GM23248 (cell line): ENCODE results near the gene VKORC1L1. TPM values are rescaled to one million over a fixed set of nuclear protein-coding genes. Genes with fewer than 3 reads are reported as not detected.
"Not testable (repeated sequence)": the region's sequence is repeated elsewhere in the genome, so short reads cannot be mapped to it uniquely, and the experiment has no call there.

Experiments used
- DNase-seq: peaks from one replicate; pipeline ENCODE4 v3.0.0-alpha.2; 2015
- H2AFZ ChIP-seq: fragments of 200-600 bp; sonication (generic); 2 replicates; pipeline ENCODE4 v1.6.1; 2016; ENCODE audit warnings: antibody characterized with exemption
- H3F3A ChIP-seq: fragments of 200-600 bp; sonication (generic); 2 replicates; pipeline ENCODE4 v1.6.1; 2016; ENCODE audit warnings: mild to moderate bottlenecking, antibody characterized with exemption, mixed run types; ENCODE audit not compliant: insufficient read depth
- H3K27ac ChIP-seq: fragments of 200-600 bp; sonication (generic); 2 replicates; pipeline ENCODE4 v1.5.1; 2016; ENCODE audit warnings: mild to moderate bottlenecking
- H3K27me3 ChIP-seq: fragments of 200-600 bp; sonication (generic); replicated peaks from 2 replicates; pipeline ENCODE4 v1.6.1; 2016; ENCODE audit warnings: mild to moderate bottlenecking; ENCODE audit not compliant: insufficient read depth
- H3K36me3 ChIP-seq: fragments of 200-600 bp; sonication (generic); 2 replicates; pipeline ENCODE4 v1.6.1; 2016; ENCODE audit warnings: low read depth, mild to moderate bottlenecking
- H3K4me1 ChIP-seq: fragments of 200-600 bp; sonication (generic); 2 replicates; pipeline ENCODE4 v1.6.1; 2016; ENCODE audit warnings: mild to moderate bottlenecking; ENCODE audit not compliant: insufficient read depth
- H3K4me2 ChIP-seq: fragments of 200-600 bp; sonication (generic); one replicate; pipeline ENCODE4 v1.6.1; 2016; ENCODE audit warnings: mild to moderate bottlenecking; ENCODE audit not compliant: unreplicated experiment
- H3K4me3 ChIP-seq: fragments of 200-600 bp; sonication (generic); 2 replicates; pipeline ENCODE4 v1.5.1; 2016; ENCODE audit warnings: mild to moderate bottlenecking
- H3K79me2 ChIP-seq: fragments of 200-600 bp; sonication (generic); 2 replicates; pipeline ENCODE4 v1.6.1; 2016; ENCODE audit warnings: mild to moderate bottlenecking; ENCODE audit not compliant: insufficient read depth
- H3K9ac ChIP-seq: fragments of 200-600 bp; sonication (generic); 2 replicates; pipeline ENCODE4 v1.6.1; 2016; ENCODE audit warnings: mild to moderate bottlenecking
- H3K9me2 ChIP-seq: fragments of 200-600 bp; sonication (generic); 2 replicates; pipeline ENCODE4 v1.6.1; 2016; ENCODE audit warnings: mixed run types, mild to moderate bottlenecking, moderate library complexity; ENCODE audit not compliant: insufficient read depth
- H3K9me3 ChIP-seq: fragments of 200-600 bp; sonication (generic); one replicate; pipeline ENCODE4 v1.6.1; 2017; ENCODE audit warnings: low read depth
- H4K20me1 ChIP-seq: fragments of 200-600 bp; sonication (generic); 2 replicates; pipeline ENCODE4 v1.6.0; 2016; ENCODE audit not compliant: insufficient read depth
- EZH2 ChIP-seq: fragments of 200-600 bp; sonication (generic); IDR thresholded peaks from 2 replicates; pipeline ENCODE4 v1.6.1; 2018; ENCODE audit warnings: antibody characterized with exemption, mild to moderate bottlenecking; ENCODE audit not compliant: insufficient read depth, poor library complexity, severe bottlenecking
- EZH2phosphoT487 ChIP-seq: fragments of 200-600 bp; sonication (generic); IDR thresholded peaks from 2 replicates; pipeline ENCODE4 v1.6.1; 2018; ENCODE audit warnings: antibody characterized with exemption, moderate library complexity, mild to moderate bottlenecking, low read depth; ENCODE audit not compliant: insufficient read depth
- WGBS, 2 experiments: methylation state at CpG; one replicate each; pipeline ENCODE4 v1.1.6; 2015 to 2017; ENCODE audit warnings: low lambda C conversion rate in 2 of 2, low coverage in 1 of 2; ENCODE audit errors: missing lambda C conversion rate in 2 of 2; 5-methylcytosine and 5-hydroxymethylcytosine counted together
- in situ Hi-C: fragments of 300-500 bp; cut with MboI; formaldehyde crosslinking; loops from 2 replicates; pipeline ENCODE4 v1.15.0; 2020
- polyA plus RNA-seq: library from polyadenylated mRNA; unstranded; fragments of >200 nt; fragmentation: Nextera tagmentation; extraction: Ambion mirVana; gene quantifications from 2 replicates; pipeline ENCODE4 v1.2.1, GENCODE V29; 2016
- total RNA-seq: library from RNA; depleted of rRNA; stranded (reverse); fragments of >200 nt; shearing (Covaris generic); gene quantifications from 2 replicates; pipeline ENCODE4 v1.2.3, GENCODE V29; 2014

The VKORC1L1 gene
- total and polyA plus RNA-seq, 2 experiments from 2014 or later, result 20.0 to 22.0 TPM

DNA sequence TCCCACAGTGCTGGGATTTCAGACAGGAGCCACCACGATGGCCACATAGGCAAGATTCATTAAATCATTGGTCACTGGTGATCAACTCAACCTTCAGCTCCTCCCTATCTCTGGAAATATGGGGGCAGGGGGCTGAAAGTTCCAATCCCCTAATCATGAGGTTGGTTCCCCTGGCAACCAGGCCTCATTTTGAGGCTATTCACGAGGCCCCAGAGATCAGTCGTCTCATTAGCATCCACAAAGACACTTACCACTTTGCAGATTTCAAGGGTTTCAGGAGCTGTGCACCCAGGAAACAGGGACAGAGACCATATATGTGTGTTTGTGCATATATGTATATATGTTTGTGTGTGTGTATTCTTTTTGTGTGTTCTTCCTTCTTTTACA lies 116.8 kb downstream of the VKORC1L1 start:
- Histone ChIP-seq H3K9ac (no peak overlapping the region), H3K36me3 (no peaks in the 10 kb centered on the region), H3K9me2 (no peaks in the 10 kb centered on the region), H3K4me1 (no peaks in the 10 kb centered on the region), H3K9me3 (no peaks in the 10 kb centered on the region), H4K20me1 (no peaks in the 10 kb centered on the region), H3F3A (no peaks in the 10 kb centered on the region), H3K4me2 (no peak overlapping the region), H3K27ac (no peak overlapping the region), H3K79me2 (no peaks in the 10 kb centered on the region), H3K27me3 (no peaks in the 10 kb centered on the region), H3K4me3 (no peak overlapping the region), H2AFZ (no peak overlapping the region)
- in situ Hi-C loops, result no loop called here
- TF ChIP-seq EZH2phosphoT487 (no peak), EZH2 (no peak)
- no peak for DNase-seq
- 55 to 63% methylated on average over 3 of the region's 3 CpGs for WGBS, 2 experiments

DNA sequence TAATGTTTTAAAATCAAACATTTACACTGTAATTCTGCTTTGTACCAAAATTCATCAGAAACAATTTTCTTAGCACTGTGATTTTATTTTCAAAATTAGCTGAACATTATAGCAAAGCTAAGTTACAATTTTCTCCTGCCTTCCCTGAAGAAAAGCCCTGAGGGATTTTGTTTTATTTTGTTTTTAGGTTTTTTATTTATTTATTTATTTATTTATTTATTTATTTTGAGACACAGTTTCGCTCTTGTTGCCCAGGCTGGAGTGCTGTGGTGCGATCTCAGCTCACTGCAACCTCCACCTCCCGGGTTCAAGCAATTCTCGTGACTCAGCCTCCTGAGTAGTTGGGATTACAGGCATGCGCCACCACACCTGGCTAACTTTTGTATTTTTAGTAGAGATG lies 119.0 kb downstream of the VKORC1L1 start:
- H3K4me1 ChIP-seq, DNase-seq, H3K27me3 ChIP-seq, H3F3A ChIP-seq, H3K79me2 ChIP-seq, H4K20me1 ChIP-seq, H3K9me3 ChIP-seq, H3K27ac ChIP-seq, H2AFZ ChIP-seq, H3K36me3 ChIP-seq, H3K4me3 ChIP-seq, H3K9me2 ChIP-seq, in situ Hi-C loops, H3K9ac ChIP-seq, H3K4me2 ChIP-seq: not testable (repeated sequence)
- WGBS, 2 experiments, result 86 to 87% methylated on average over 5 of the region's 5 CpGs

DNA sequence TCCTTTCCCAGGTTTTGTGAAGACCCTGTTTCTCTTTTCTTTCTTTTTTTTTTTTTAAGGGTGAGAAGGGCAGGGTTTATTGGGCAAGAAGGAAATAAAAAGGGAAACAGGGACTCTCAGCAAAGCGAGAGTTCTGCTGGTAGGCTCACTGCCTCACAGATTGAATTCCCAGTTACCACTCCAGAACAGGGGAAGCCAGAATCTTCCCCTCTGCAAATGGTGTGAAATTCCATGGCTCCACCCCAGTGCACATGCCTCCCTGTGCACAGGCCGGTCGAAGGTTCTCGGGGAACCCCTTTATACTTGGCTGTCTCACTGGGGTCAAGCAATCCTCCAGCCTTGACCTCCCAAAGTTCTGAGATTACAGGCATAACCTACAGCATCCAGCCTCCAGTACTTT lies 119.7 kb downstream of the VKORC1L1 start:
- H3K79me2 ChIP-seq, result no peaks in the 10 kb centered on the region
- no peaks in the 10 kb centered on the region for H3K4me1 ChIP-seq
- no peak overlapping the region for H3K27ac ChIP-seq
- no peak for DNase-seq
- H4K20me1 ChIP-seq, result no peaks in the 10 kb centered on the region
- no peak overlapping the region for H3K9ac ChIP-seq
- H3K4me3 ChIP-seq, result no peak overlapping the region
- H3K27me3 ChIP-seq, result no peaks in the 10 kb centered on the region
- H3K9me2 ChIP-seq, result no peaks in the 10 kb centered on the region
- TF ChIP-seq EZH2 (no peak), EZH2phosphoT487 (no peak)
- no peaks in the 10 kb centered on the region for H3K36me3 ChIP-seq
- H3K4me2 ChIP-seq, result no peak overlapping the region
- no peaks in the 10 kb centered on the region for H3F3A ChIP-seq
- H3K9me3 ChIP-seq, result no peaks in the 10 kb centered on the region
- in situ Hi-C loops, result no loop called here
- WGBS, 2 experiments, result 69 to 77% methylated on average over 4 of the region's 4 CpGs
- H2AFZ ChIP-seq, result no peak overlapping the region

DNA sequence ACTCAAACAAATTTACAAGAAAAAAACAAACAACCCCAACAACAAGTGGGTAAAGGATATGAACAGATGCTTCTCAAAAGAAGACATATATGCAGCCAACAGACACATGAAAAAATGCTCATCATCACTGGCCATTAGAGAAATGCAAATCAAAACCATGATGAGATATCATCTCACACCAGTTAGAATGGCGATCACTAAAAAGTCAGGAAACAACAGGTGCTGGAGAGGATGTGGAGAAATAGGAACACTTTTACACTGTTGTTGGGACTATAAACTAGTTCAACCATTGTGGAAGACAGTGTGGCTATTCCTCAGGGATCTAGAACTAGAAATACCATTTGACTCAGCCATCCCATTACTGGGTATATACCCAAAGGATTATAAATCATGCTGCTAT lies 122.1 kb downstream of the VKORC1L1 start:
- H3K4me3 ChIP-seq, H3K27ac ChIP-seq, in situ Hi-C loops, DNase-seq, H4K20me1 ChIP-seq, H3K9me2 ChIP-seq, H3K36me3 ChIP-seq, H3F3A ChIP-seq, H2AFZ ChIP-seq, H3K27me3 ChIP-seq, H3K4me2 ChIP-seq, H3K9me3 ChIP-seq, H3K79me2 ChIP-seq, H3K9ac ChIP-seq, H3K4me1 ChIP-seq: not testable (repeated sequence)
- 0% methylated on average over 1 of the region's 1 CpG for WGBS, 2 experiments

DNA sequence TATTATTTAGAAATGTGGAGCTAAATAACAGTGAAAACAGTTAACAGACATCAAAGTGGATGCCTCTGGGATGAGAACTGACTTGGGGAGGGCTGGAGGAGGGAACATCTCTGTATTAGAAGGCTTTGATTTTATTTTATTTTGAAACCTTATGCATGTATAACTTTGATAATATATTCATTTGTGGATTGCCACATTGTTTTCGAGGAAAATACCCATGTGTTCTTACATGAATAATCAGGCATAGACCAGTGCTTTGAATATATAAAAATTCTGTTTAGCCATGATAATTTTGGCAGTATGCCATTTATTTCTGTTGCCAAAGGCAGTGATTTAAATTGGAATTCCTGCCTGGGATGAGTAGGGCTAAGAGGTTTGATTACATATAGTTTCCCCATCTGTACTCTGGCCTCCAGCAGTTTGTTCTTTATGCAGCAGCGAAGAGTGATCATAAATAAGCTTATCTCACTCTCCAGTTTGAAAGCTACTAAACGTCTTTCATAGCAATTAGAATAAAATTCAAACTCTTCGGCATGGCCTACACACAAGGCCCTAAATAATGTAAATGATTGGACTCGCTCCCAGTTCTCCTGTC lies 128.0 kb downstream of the VKORC1L1 start:
- H3K4me2 ChIP-seq, H2AFZ ChIP-seq, H3K36me3 ChIP-seq, H3K79me2 ChIP-seq, DNase-seq, H3K27ac ChIP-seq, H3K4me1 ChIP-seq, H3F3A ChIP-seq, H3K9ac ChIP-seq, H3K4me3 ChIP-seq, H3K27me3 ChIP-seq, H4K20me1 ChIP-seq, H3K9me2 ChIP-seq, H3K9me3 ChIP-seq: not testable (repeated sequence)
- WGBS, 2 experiments, result 5 to 12% methylated on average over 1 of the region's 5 CpGs
- in situ Hi-C loops, result loop anchor here (25.0 kb wide), 2 partner anchors 264 to 389 kb away; no protein-coding TSS in a partner anchor

DNA sequence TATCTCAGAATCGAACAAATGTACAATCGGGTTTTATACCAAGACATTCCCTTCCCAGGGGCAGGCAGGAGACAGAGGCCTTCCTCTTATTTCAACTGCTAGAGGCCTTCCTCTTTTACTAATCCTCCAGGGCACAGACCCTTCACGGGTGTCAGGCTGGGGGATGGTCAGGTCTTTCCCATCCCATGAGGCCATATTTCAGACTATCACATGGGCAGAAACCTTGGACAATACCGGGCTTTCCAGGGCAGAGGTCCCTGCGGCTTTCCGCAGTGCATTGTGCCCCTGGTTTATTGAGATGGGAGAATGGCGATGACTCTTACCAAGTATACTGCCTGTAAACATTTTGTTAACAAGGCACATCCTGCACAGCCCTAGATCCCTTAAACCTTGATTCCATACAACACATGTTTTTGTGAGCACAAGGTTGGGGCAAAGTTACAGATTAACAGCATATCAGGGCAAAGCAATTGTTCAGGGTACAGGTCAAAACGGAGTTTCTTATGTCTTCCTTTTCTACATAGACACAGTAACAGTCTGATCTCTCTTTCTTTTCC lies 132.3 kb downstream of the VKORC1L1 start:
- H3K36me3 ChIP-seq, H3K4me1 ChIP-seq, H3K27ac ChIP-seq, H4K20me1 ChIP-seq, H3K9ac ChIP-seq, H3F3A ChIP-seq, H3K4me3 ChIP-seq, H3K4me2 ChIP-seq, DNase-seq, H3K27me3 ChIP-seq, H3K9me2 ChIP-seq, H3K9me3 ChIP-seq, H2AFZ ChIP-seq, H3K79me2 ChIP-seq: not testable (repeated sequence)
- in situ Hi-C loops, result loop anchor here (25.0 kb wide), 2 partner anchors 268 to 393 kb away; no protein-coding TSS in a partner anchor
- WGBS, 2 experiments, result 86 to 87% methylated on average over 8 of the region's 8 CpGs
